ENCODE data around the gene PLCL1.
A peak's percentile ranks its signal among the peaks of the same experiment; 100 is the strongest.

The PLCL1 gene

GRCh38 chr2:198073253-198073652, 268.9 kb downstream of the PLCL1 start:
- no peak for DNase-seq

GRCh38 chr2:198077477-198077876, 273.1 kb downstream of the PLCL1 start:
- no peak for DNase-seq

- no peak for DNase-seq
Observed at GRCh38 chr2:198080879-198081765, 276.7 kb downstream of the PLCL1 start.

GRCh38 chr2:198084156-198084555, 279.8 kb downstream of the PLCL1 start:
- DNase-seq: no peak

GRCh38 chr2:198096002-198096401, 291.6 kb downstream of the PLCL1 start:
- no peak for DNase-seq

GRCh38 chr2:198096965-198097364, 292.6 kb downstream of the PLCL1 start:
- DNase-seq: no peak

- DNase-seq: no peak
Observed at GRCh38 chr2:198097630-198098029, 293.2 kb downstream of the PLCL1 start.

- DNase-seq: no peak
Observed at GRCh38 chr2:198098386-198098785, 294.0 kb downstream of the PLCL1 start.

GRCh38 chr2:198098918-198099317, 294.5 kb downstream of the PLCL1 start:
- no peak for DNase-seq

GRCh38 chr2:198100346-198100745, 296.0 kb downstream of the PLCL1 start:
- no peak for DNase-seq

- no peak for DNase-seq
Observed at GRCh38 chr2:198101688-198102087, 297.3 kb downstream of the PLCL1 start.

- DNase-seq: no peak
Observed at GRCh38 chr2:198102120-198102519, 297.7 kb downstream of the PLCL1 start.

GRCh38 chr2:198102856-198103255, 298.5 kb downstream of the PLCL1 start:
- DNase-seq: no peak

- DNase-seq: no peak
Observed at GRCh38 chr2:198106621-198107385, 302.4 kb downstream of the PLCL1 start.

GRCh38 chr2:198113316-198113715, 308.9 kb downstream of the PLCL1 start:
- DNase-seq: no peak

- DNase-seq: no peak
Observed at GRCh38 chr2:198114064-198114463, 309.7 kb downstream of the PLCL1 start.

- DNase-seq: no peak
Observed at GRCh38 chr2:198115201-198115600, 310.8 kb downstream of the PLCL1 start.

- DNase-seq: no peak
Observed at GRCh38 chr2:198116756-198117155, 312.4 kb downstream of the PLCL1 start.

- no peak for DNase-seq
Observed at GRCh38 chr2:198117406-198118041, 313.1 kb downstream of the PLCL1 start.

GRCh38 chr2:198127627-198128026, 323.2 kb downstream of the PLCL1 start:
- DNase-seq: peak; percentile 57

- DNase-seq: no peak
Observed at GRCh38 chr2:198129609-198130008, 325.2 kb downstream of the PLCL1 start.

GRCh38 chr2:198134293-198134955, 330.0 kb downstream of the PLCL1 start:
- no peak for DNase-seq

- no peak for DNase-seq
Observed at GRCh38 chr2:198135481-198135934, 331.1 kb downstream of the PLCL1 start.
